ENCODE data around the gene ABCG5.
A peak's percentile ranks its signal among the peaks of the same experiment; 100 is the strongest.

ABCG5 gene

GRCh38 chr2:43806719-43807031 is 32.0 kb downstream of the ABCG5 start:
- DNase-seq (ENCODE audit: low read depth in 2 of 2): no peak

GRCh38 chr2:43803113-43803512 is 35.5 kb downstream of the ABCG5 start:
- DNase-seq (ENCODE audit: low read depth in 2 of 2): no peak

GRCh38 chr2:43802135-43802534 is 36.5 kb downstream of the ABCG5 start:
- no peak for DNase-seq (ENCODE audit: low read depth in 2 of 2)

GRCh38 chr2:43800894-43801293 is 37.7 kb downstream of the ABCG5 start:
- DNase-seq (ENCODE audit: low read depth in 2 of 2): no peak

- no peak for DNase-seq (ENCODE audit: low read depth in 2 of 2)
Measured at GRCh38 chr2:43798300-43798699, 40.3 kb downstream of the ABCG5 start.

GRCh38 chr2:43796206-43796605 is 42.4 kb downstream of the ABCG5 start:
- DNase-seq (ENCODE audit: low read depth in 2 of 2): no peak

- DNase-seq (ENCODE audit: low read depth in 2 of 2): no peak
Measured at GRCh38 chr2:43794956-43795355, 43.7 kb downstream of the ABCG5 start.

GRCh38 chr2:43792653-43793052 is 46.0 kb downstream of the ABCG5 start:
- no peak for DNase-seq (ENCODE audit: low read depth in 2 of 2)

GRCh38 chr2:43791035-43791765 is 47.4 kb downstream of the ABCG5 start:
- no peak for DNase-seq (ENCODE audit: low read depth in 2 of 2)

- no peak for DNase-seq (ENCODE audit: low read depth in 2 of 2)
Measured at GRCh38 chr2:43790147-43790546, 48.5 kb downstream of the ABCG5 start.

GRCh38 chr2:43788646-43789045 is 50.0 kb downstream of the ABCG5 start:
- no peak for DNase-seq (ENCODE audit: low read depth in 2 of 2)

- DNase-seq (ENCODE audit: low read depth in 2 of 2): no peak
Measured at GRCh38 chr2:43787895-43788294, 50.7 kb downstream of the ABCG5 start.

GRCh38 chr2:43778233-43778632 is 60.4 kb downstream of the ABCG5 start:
- DNase-seq (ENCODE audit: low read depth in 2 of 2): no peak

GRCh38 chr2:43777306-43777926 is 61.2 kb downstream of the ABCG5 start:
- DNase-seq (ENCODE audit: low read depth in 2 of 2): no peak

- no peak for DNase-seq (ENCODE audit: low read depth in 2 of 2)
Measured at GRCh38 chr2:43776324-43776723, 62.3 kb downstream of the ABCG5 start.

- DNase-seq (ENCODE audit: low read depth in 2 of 2): no peak
Measured at GRCh38 chr2:43774617-43775016, 64.0 kb downstream of the ABCG5 start.

GRCh38 chr2:43773876-43774613 is 64.6 kb downstream of the ABCG5 start, which contains the start of gene DYNC2LI1:
Gene DYNC2LI1 (plus strand): TSS chr2:43774039. CDS start chr2:43774139, 100 bp downstream.
- peak; percentile 53 to 69 for DNase-seq (ENCODE audit: low read depth in 2 of 2)

GRCh38 chr2:43766006-43766405 is 72.6 kb downstream of the ABCG5 start:
- no peak for DNase-seq (ENCODE audit: low read depth in 2 of 2)

GRCh38 chr2:43764086-43764705 is 74.4 kb downstream of the ABCG5 start:
- DNase-seq (ENCODE audit: low read depth in 2 of 2): no peak

- DNase-seq (ENCODE audit: low read depth in 2 of 2): no peak
Measured at GRCh38 chr2:43763091-43763490, 75.5 kb downstream of the ABCG5 start.

All from stimulated activated CD4-positive, alpha-beta T cell treated with anti-CD3 and anti-CD28 coated beads, Interleukin-1b, Interleukin-23, amount 100 ng/mL, for 4 hours (primary cell).